Lower lobe of right lung (tissue), 2 donors: ENCODE measurements around the gene GHR. TPM values are rescaled to one million over a fixed set of nuclear protein-coding genes. Genes with fewer than 3 reads are reported as not detected.

Source experiments
- ATAC-seq, 2 donors: fragments of 200-7000 bp; cut with Tn5 transposase; one replicate each; pipeline ENCODE4 v1.9.1; 2020 to 2022; ENCODE audit warnings: mild to moderate bottlenecking in 2 of 2, moderate library complexity in 2 of 2
- DNase-seq: peaks from one replicate; pipeline ENCODE4 v3.0.0-alpha.2; 2020
- H3K27ac ChIP-seq: fragments of 200-600 bp; one replicate; pipeline ENCODE4 v1.8.0; 2022
- H3K27me3 ChIP-seq: fragments of 200-600 bp; one replicate; pipeline ENCODE4 v1.8.0; 2022; ENCODE audit warnings: low read depth
- H3K36me3 ChIP-seq: fragments of 200-600 bp; one replicate; pipeline ENCODE4 v1.8.0; 2022; ENCODE audit warnings: mild to moderate bottlenecking
- H3K4me1 ChIP-seq: fragments of 200-600 bp; one replicate; pipeline ENCODE4 v1.8.0; 2022
- H3K4me3 ChIP-seq: fragments of 200-600 bp; one replicate; pipeline ENCODE4 v1.8.0; 2022; ENCODE audit warnings: mild to moderate bottlenecking
- H3K9me3 ChIP-seq: fragments of 200-600 bp; one replicate; pipeline ENCODE4 v1.8.0; 2022
- intact Hi-C: fragments of 100-400 bp; cut with DNase I; formaldehyde crosslinking; loops from one replicate; pipeline ENCODE4 v1.11.0; 2022
- total RNA-seq: library from RNA; stranded (reverse); fragmentation: NEBNext Ultra II Directional; extraction: Animal tissue kit (Norgen Biotek cat#: 25700); gene quantifications from one replicate; pipeline ENCODE4 v1.2.1, GENCODE V29; 2021
- TF ChIP-seq, protein P1 (sequence below): fragments of 200-600 bp; IDR thresholded peaks from one replicate; pipeline ENCODE4 v1.8.0; 2022; ENCODE audit warnings: antibody characterized with exemption, mild to moderate bottlenecking
- donor health status: DM: no; HTN: yes; CAD: no; lungs with severe emphysema.

Gene GHR
- total RNA-seq, 1 donor from 2014 or later: 5.2 TPM

DNA sequence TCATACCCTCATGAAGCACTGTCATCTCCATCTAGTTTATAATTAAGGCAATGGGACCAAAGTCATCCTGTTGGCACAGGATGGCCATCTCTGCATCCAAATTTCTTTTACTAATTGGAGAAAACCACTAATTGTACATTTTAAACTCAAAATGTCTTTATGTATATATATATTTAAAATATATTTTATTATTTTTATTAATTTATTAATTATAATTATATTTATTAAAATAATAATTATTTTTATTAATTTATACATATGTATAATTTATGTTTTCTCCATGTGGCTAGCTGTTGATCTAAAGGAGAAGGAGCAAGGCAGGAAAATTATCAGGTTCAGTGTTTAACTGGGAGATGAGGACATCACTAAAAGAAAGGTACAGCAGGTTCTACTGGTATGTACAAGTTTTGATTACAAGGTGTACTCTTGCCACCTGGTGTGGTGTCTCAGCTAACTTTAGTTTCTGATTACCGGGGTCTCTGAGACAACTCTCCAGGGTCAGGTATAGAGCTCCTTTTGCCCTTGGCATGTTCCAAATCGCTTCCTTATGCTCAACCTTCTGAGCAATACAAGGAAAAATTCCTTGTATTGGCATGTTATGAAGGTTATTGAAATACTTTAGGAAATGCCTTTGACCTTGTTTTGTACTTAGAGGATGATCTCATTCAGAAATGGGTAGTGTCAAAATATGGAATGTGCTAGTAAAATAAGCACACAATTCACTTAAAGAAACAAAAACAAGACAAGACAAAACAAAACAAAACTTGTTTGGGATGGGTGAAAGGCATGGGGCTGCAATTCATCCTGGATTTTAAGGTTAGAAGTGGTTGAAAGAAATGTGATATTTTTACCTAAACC lies 79.6 kb downstream of the GHR start:
- H3K27ac ChIP-seq: no peak overlapping the region
- H3K9me3 ChIP-seq: no peaks in the 10 kb centered on the region
- TF ChIP-seq, protein P1, sequence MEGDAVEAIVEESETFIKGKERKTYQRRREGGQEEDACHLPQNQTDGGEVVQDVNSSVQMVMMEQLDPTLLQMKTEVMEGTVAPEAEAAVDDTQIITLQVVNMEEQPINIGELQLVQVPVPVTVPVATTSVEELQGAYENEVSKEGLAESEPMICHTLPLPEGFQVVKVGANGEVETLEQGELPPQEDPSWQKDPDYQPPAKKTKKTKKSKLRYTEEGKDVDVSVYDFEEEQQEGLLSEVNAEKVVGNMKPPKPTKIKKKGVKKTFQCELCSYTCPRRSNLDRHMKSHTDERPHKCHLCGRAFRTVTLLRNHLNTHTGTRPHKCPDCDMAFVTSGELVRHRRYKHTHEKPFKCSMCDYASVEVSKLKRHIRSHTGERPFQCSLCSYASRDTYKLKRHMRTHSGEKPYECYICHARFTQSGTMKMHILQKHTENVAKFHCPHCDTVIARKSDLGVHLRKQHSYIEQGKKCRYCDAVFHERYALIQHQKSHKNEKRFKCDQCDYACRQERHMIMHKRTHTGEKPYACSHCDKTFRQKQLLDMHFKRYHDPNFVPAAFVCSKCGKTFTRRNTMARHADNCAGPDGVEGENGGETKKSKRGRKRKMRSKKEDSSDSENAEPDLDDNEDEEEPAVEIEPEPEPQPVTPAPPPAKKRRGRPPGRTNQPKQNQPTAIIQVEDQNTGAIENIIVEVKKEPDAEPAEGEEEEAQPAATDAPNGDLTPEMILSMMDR: no peak
- no peak for DNase-seq
- H3K27me3 ChIP-seq: no peaks in the 10 kb centered on the region
- no peak overlapping the region for H3K4me3 ChIP-seq
- H3K4me1 ChIP-seq: peaks cover 3% of the 10 kb centered on the region
- H3K36me3 ChIP-seq: no peaks in the 10 kb centered on the region
- intact Hi-C loops: no loop called here
- no peak for ATAC-seq

DNA sequence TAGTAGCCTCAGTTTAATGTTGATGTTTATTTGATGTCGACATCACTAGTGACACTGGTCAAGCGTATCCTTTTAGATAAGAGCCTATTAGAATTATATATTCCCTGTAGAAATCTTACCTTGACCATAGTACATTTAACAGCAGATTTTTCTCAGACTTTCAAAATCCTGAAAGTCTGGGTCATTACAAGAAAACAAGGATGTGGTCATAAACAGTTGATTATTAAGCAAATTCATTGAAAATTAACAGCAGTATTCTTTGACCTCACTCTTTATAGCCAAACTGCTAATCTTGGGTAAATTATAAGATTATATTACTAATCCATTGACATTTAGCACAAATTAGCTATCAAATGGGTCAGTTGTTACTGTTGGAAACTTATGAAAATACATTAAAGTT lies 83.4 kb downstream of the GHR start:
- no peaks in the 10 kb centered on the region for H3K27me3 ChIP-seq
- no peak overlapping the region for H3K27ac ChIP-seq
- H3K4me1 ChIP-seq: peaks cover 3% of the 10 kb centered on the region
- TF ChIP-seq, protein P1: no peak
- DNase-seq (no peak), ATAC-seq (no peak)
- no peaks in the 10 kb centered on the region for H3K9me3 ChIP-seq
- intact Hi-C loops: no loop called here
- no peak overlapping the region for H3K4me3 ChIP-seq
- H3K36me3 ChIP-seq: no peaks in the 10 kb centered on the region

DNA sequence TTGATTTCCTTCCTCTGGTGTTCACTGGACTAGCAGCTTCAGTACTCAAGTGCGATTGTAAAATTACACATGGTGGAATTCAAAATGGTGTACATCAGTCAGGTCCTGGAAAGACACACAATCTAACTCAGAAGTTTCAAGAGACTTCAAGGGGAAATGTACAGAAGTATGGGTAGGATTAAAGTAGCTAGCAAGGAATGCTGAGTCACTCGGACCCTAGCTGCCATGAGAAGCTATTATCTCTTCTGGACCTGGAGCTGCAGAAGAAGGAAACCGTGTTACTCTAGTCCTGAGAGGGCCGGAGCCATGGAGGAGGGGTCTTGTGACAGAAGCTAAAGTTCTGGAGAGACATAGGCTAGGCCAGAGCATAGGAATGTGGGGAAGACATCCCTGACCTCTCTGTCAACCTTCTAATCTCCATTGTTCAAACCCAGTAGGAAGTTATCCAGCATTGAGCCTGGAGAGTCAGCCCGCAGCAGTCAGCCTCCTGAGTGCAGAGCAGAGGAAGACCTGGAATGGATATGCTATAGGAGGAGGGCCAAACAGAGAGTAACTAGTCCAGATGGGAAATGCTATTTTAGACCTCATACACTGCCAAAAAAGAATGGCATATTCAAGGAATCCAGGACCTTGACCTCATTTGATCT lies 84.3 kb downstream of the GHR start:
- TF ChIP-seq, protein P1: no peak
- ATAC-seq: no peak
- no peaks in the 10 kb centered on the region for H3K36me3 ChIP-seq
- peaks cover 3% of the 10 kb centered on the region for H3K4me1 ChIP-seq
- no peaks in the 10 kb centered on the region for H3K27me3 ChIP-seq
- no peaks in the 10 kb centered on the region for H3K9me3 ChIP-seq
- intact Hi-C loops: no loop called here
- no peak overlapping the region for H3K27ac ChIP-seq
- no peak for DNase-seq
- H3K4me3 ChIP-seq: no peak overlapping the region

DNA sequence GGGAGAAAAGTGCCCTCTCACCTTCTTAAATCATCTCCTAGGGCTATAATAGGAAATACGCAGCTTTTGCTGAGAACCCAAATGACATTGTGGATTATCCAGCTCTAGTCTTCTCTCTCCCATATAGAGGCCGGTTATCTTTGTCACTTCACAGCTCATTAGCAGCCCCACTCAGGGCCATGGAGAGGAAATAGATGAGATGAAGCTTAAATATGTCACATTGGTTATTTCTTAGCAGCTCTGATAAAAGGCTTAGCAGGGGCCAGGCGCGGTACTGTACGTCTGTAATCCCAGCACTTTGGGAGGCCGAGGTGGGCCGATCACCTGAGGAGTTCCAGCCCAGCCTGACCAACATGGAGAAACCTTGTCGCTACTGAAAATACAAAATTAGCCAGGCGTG lies 90.0 kb downstream of the GHR start:
- TF ChIP-seq, protein P1: no peak
- H3K36me3 ChIP-seq: no peaks in the 10 kb centered on the region
- no peak for ATAC-seq
- no peak for DNase-seq
- no peaks in the 10 kb centered on the region for H3K27me3 ChIP-seq
- intact Hi-C loops: no loop called here
- no peak overlapping the region for H3K27ac ChIP-seq
- H3K4me3 ChIP-seq: no peak overlapping the region
- no peaks in the 10 kb centered on the region for H3K9me3 ChIP-seq
- H3K4me1 ChIP-seq: no peaks in the 10 kb centered on the region

DNA sequence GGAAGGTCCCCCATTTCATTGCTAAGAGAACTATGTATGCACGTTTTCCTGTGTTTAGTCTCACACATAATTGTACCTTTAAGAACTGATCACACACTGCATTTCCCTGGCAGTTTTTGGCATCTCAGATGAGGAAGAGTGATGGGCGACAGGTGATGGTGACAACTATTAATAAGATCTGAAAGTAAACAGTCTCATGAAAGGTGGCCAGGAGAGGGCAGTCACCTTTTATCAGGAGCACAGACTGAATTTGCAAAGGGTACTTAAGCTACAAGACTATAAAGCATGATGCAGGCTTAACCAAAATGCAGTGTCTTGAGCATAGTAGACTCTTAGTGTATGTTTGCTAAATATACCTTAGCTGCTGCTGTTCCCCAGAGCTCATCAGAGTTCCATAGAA lies 91.5 kb downstream of the GHR start:
- H3K4me3 ChIP-seq: no peak overlapping the region
- TF ChIP-seq, protein P1: no peak
- no peaks in the 10 kb centered on the region for H3K27me3 ChIP-seq
- no peaks in the 10 kb centered on the region for H3K36me3 ChIP-seq
- H3K4me1 ChIP-seq: no peaks in the 10 kb centered on the region
- DNase-seq (no peak), ATAC-seq (no peak)
- intact Hi-C loops: no loop called here
- H3K27ac ChIP-seq: no peak overlapping the region
- H3K9me3 ChIP-seq: no peaks in the 10 kb centered on the region
